C4-2B (cell line): Measurements from ENCODE around the gene PHOX2A.
A peak's percentile ranks its signal among the peaks of the same experiment; 100 is the strongest.

Source experiments
- H3K27ac ChIP-seq: fragments of 450-650 bp; 2 replicates; pipeline ENCODE4 v1.5.1; 2017
- CTCF ChIP-seq: fragments of 450-650 bp; conservative IDR thresholded peaks from 2 replicates; pipeline ENCODE4 v1.5.1; 2017; ENCODE audit warnings: mild to moderate bottlenecking
- ZFX ChIP-seq: fragments of 450-650 bp; IDR thresholded peaks from 2 replicates; pipeline ENCODE4 v1.6.1; 2017

Gene PHOX2A

DNA sequence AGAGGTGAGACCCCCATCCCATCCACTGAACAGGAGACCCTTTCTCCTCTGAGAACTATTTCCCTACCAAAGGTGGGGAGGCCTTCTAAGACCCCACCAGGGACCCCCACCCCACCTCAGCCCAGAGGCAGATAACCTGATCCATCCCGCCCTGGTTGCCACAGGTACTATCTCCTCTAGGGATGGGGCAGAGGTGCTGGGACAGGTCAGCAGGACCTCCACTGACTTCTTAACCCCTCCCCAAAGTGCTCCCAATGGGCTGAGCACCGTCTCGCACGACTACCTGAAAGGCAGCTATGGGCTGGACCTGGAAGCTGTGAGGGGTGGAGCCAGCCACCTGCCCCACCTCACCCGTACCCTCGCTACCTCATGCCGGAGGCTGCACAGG lies 15.1 kb downstream of the PHOX2A start:
- H3K27ac ChIP-seq = no peak overlapping the region
- TF ChIP-seq CTCF = no peak

DNA sequence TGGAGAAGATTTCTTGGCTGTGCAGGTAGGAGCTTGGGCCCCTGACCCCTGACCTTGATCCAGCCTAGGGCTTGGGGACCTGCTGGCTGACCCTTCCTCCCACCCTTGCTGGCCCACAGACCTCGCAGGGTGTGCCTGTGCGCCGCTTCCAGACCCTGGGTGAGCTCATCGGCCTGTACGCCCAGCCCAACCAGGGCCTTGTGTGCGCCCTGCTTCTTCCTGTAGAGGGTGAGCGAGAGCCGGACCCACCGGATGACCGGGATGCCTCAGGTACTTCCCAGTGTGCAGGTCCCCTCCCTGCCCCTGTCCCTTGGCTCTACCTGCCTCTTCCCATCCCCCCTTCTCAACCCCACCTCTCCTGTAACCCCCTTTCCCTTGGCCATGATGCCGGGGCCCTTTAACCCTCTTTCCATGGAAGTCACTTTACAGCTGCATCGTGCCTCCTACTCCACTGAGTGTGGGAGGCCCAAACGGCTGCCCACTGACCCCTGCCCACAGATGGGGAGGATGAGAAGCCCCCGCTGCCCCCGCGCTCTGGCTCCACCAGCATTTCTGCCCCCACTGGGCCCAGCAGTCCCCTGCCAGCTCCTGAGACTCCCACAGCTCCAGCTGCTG lies 15.6 kb downstream of the PHOX2A start:
- H3K27ac ChIP-seq = no peak overlapping the region
- TF ChIP-seq ZFX (no peak), CTCF (no peak)

GRCh38 chr11:72227316-72228228 lies 16.4 kb downstream of the PHOX2A start:
- H3K27ac ChIP-seq = no peak overlapping the region

DNA sequence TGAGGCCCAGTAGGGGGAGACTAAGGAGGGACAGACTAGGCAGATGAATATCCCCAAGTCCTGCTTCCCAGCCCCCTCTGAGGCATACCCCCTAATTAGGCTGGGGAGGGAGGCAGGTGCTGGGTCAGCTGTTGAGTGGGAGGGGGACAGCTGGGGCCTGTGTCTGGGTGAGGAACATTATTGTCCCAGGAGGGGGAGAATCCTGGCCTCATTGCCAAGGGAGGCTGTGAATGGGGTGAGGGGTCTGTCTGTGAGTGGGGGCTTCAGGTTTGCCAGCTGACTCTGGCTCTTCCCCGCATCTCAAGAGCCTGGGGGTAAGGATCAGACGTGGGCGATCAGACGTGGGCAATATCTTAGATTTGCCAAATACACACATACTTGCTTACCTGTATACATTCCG lies 17.3 kb downstream of the PHOX2A start:
- no peak overlapping the region for H3K27ac ChIP-seq
- no peak for TF ChIP-seq CTCF
- no peak for TF ChIP-seq ZFX

More at GRCh38 chr11:72227316-72228228, 16.4 kb downstream of the PHOX2A start:
- TF ChIP-seq CTCF (no peak), ZFX (no peak)

DNA sequence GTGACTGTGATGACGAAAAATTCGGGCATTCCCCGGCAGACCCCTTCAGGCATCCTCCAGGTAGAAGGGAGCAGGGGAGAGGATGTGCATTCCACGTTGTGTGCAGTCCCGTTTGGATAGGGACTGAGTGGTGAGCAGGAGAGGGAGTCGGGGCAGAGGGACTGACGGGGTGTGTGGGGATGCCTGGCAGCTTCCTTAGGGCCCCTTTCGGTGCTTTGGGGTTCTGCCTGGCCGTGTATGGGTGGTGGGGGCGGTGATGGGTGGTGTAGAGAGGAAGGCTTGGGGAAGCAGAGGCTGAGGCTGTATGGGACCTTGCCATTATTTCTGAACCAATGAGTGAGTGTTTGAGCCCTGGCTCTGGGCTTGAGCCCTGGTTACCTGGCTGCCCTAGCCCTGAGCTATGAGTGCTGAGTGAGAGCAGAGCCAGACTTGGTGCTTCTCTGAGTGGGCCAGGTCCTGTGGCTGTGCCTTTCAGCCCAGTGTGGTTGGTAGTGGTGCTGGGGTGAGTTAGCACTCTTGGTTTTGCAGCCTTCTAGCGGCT lies 18.5 kb downstream of the PHOX2A start:
- TF ChIP-seq CTCF (no peak), ZFX (no peak)
- peak overlapping the region; percentile 96 for H3K27ac ChIP-seq

GRCh38 chr11:72224564-72225410 lies 19.2 kb downstream of the PHOX2A start, which contains the start of gene INPPL1:
Gene INPPL1, plus strand, starts transcription at chr11:72224767. Its CDS starts 218 bp downstream, at chr11:72224985.
- peak within 1 kb of the TSS; percentile 96 for H3K27ac ChIP-seq
- no peak for TF ChIP-seq CTCF
- TF ChIP-seq ZFX = peak; percentile 93
